Measurements from ENCODE around the gene CLPTM1.
"Not testable (repeated sequence)": the region's sequence is repeated elsewhere in the genome, so short reads cannot be mapped to it uniquely, and the experiment has no call there.

Gene CLPTM1

DNA sequence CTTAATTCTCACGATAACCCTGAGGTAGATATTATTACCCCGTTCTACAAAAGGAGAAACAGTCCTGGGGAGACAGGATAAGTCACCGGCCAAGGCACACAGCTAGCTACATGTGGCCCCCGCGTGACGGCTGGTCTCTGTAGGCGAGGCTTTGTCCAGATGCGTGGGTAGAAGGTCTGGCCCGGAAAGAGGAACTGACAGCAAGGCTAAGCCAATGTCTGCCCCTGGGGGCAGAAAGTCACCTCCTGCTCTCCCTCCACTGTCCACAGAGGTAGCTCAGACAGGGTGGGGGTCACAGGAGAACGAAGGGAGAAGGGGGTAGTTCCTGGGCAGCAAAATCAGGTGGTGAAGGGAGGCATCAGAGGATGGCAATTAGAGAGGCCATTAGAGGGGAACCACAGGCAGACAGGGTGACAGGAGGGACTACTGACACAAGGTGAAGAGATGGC is 11.4 kb upstream of the CLPTM1 start:
- DNase-seq (ENCODE audit: low read depth): no peak

DNA sequence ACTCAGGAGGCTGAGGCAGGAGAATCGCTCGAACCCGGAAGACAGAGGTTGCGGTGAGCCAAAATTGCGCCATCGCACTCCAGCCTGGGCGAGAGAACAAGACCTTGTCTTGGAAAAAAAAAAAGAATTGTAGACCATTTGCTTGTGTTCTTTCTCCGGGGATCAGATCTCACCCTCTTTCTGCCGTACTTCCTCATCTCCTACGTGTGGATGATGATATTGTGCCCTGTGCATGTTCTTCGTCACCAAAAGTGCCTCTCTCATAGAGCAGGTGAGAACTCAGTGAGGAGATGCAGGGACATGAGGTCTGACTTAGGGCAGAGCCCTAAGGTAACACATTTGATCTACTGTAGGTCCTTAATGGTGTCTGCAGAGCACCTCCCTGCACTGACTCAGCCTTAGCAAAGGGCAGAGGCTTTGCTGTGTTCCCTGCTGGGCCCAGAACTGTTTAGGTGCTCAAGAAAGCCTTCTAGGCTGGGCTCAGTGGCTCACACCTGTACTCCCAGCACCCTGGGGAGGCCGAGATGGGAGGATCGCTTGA is 8.1 kb upstream of the CLPTM1 start:
- DNase-seq (ENCODE audit: low read depth): no peak

DNA sequence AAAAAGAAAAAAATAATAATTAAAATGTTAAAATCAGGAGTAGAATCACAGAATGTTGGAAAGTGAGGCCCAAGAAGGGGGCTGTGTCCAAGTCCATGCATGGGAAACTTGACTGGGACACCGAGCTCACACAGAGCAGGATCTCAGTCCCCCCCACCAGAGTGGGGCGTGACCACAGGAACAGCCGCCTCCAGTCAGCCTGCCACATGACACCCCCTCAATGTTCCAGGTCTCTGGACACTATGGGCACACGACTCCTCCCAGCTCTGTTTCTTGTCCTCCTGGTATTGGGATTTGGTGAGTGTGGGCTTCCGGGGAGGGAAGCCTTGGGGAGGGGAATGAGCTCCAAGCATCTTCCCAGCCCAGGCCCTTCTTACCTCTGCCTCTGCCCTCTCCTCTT is 6.9 kb upstream of the CLPTM1 start:
- DNase-seq (ENCODE audit: low read depth): no peak

DNA sequence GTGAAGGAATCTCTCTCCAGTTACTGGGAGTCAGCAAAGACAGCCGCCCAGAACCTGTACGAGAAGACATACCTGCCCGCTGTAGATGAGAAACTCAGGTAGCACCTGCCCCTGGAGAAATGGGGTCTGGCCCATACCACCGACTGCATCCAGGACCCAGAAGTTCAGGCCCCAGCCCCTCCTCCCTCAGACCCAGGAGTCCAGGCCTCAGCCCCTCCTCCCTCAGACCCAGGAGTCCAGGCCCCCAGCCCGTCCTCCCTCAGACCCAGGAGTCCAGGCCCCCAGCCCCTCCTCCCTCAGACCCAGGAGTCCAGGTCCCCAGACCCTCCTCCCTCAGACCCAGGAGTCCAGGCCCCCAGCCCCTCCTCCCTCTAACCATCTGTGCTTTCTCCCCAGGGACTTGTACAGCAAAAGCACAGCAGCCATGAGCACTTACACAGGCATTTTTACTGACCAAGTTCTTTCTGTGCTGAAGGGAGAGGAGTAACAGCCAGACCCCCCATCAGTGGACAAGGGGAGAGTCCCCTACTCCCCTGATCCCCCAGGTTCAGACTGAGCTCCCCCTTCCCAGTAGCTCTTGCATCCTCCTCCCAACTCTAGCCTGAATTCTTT is 6.3 kb upstream of the CLPTM1 start:
- no peak for DNase-seq (ENCODE audit: low read depth)

DNA sequence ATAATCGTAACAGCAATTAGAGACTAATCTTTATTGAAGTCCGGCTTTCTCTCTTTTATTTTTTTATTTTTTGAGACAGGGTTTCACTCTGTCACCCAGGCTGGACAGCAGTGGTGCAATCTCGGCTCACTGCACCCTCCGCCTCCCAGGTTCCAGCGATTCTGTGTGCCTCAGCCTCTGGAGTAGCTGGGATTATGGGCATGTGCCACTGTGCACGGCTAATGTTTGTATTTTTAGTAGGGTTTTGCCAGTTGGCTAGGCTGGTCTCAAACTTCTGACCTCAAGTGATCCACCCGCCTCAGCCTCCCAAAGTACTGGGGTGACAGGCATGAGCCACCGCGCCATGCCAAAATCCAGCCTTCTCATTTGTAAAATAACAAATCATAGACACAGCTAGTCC is 5.6 kb upstream of the CLPTM1 start:
- DNase-seq (ENCODE audit: low read depth): no peak

DNA sequence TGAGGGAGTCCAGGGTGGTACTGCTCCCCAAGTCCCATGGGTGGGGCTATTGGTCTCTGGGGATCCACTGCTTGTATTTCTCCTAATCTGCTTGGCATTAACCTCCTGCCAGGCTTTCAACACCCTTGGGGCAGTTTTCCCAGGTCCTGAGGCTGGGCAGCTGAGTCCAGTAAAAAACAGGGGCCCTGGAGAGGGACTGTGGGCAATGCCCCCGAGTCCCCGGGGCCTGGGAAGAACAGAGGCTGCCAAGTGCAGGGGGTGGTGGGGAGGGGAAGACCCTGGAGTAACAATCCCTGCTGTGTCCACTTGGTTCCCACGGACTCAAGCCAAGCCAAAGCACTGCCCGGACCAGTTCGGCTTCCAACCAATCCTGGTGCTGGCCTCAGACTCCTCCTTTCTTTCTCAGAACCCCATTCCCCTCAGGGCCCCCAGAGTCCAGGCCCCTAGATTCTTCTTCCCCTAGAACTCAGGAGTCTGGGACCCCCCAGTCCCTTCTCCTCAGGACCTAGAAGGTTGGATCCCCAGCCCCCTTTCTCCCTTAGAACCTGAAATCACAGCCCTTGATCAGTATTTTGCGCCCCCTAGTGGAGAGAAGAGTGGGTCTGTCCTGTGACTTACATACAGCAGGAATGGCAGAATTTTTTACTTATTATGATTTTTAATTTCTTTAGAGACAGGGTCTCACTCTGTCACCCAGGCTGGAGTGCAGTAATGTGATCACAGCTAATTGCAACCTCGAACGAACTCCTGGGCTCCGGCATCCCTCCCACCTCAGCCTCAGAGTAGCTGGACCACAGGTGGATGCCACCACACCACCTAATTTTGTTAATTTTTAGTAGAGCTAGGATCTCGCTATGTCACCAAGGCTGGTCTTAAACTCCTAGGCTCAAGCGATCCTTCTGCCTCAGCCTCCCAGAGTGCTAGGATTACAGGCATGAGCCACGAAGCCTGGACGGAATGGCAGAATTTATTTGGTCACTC is 3.7 kb upstream of the CLPTM1 start:
- DNase-seq (ENCODE audit: low read depth): peak; percentile 52

DNA sequence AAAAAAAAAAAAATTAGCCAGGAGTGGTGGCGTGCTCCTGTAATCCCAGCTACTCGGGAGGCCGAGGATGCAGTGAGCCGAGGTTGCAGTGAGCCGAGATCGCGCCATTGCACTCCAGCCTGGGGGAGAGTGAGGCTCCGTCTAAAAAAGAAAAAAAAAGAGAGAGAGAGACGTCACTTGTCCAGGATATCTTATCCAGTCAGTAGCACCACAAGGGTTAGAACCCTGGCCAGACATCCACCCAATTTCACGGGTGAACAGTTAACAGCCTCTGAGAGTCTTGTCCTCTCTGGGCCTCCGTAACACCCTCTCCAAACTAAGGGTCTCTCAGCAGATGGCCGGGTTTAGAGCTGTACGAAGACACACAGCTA is 917 bp upstream of the CLPTM1 start:
- no peak for DNase-seq (ENCODE audit: low read depth)

DNA sequence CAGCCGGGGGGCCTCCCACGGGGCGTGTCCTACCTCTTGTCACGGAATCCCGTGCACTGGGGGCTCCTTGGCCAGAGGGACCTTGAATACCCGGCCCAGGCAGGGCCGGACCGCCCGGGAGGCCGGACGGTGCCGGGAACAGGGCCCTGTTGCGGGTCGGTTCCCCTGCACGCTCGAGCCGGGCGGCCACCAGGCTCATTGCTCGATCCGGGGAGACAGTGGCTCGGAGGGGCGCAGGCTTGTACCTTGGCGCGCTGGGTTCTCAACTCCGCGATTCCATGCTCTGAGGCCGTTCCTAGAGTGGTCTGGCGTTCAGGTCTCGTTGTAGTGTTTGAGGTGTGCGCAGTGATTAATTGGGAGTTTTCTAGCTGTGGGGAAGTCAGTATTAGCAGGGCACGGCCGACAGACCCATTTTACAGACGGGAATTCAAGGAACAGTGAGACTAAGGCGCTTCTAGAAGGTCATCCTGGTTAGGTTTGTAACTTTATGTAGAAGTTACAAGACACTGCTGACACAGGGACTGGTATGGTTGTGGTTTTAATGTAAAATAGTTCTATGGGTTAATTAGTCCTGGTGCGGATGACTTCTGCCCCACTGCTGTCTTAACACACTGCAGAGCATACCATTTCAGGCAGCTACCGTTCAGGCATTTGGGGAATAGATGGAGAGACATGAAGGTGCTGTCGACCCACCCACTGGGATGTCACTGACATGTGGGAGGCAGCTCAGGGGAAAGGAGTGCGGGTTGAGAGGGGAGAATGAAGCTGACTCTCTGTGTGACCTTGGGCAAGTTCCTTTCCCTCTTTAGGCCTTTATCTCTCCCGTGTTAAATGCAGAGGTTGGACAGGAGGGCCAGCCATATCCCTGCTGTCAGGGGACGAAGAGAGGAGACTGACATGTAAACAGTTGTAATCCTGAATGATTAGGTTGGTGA is 592 bp downstream of the CLPTM1 start:
- DNase-seq (ENCODE audit: low read depth): no peak

DNA sequence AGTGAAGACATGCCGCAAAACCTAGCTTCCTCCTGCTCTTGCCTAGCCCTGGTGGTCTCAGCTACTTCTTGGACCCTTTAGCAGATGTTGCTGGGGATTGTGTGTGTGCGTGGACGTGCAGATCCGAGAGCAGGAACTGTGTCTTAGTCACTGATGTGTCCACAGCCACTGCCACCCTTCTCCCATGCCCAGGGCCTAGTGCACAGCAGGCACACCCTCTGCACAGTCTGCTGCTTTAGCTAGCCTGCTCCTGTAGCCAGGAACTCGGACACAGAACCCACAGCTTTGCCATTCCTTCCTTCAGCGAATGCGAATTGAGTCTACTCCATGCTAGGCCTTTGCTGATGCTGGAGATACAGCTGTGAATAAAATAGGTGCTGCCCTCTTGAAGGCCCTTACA is 2.3 kb downstream of the CLPTM1 start:
- DNase-seq (ENCODE audit: low read depth): no peak

DNA sequence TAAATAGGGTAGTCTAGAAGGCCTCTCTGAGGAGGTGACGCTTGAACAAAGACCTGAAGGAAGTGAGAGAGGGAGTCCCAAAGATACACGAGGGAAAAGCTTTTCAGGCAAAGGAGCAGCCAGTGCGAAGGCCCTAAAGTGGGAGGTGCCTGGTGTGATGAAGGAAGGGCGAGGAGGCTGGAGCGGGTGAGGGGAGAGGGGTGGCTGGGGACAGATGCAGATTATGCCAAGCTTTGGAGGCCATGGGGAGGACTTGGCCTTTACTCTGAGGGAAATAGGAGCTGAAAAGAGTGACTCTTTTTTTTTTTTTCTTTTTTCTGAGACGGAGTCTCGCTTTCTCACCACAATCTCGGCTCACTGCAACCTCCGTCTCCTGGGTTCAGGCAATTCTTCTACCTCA is 2.9 kb downstream of the CLPTM1 start:
- no peak for DNase-seq (ENCODE audit: low read depth)

DNA sequence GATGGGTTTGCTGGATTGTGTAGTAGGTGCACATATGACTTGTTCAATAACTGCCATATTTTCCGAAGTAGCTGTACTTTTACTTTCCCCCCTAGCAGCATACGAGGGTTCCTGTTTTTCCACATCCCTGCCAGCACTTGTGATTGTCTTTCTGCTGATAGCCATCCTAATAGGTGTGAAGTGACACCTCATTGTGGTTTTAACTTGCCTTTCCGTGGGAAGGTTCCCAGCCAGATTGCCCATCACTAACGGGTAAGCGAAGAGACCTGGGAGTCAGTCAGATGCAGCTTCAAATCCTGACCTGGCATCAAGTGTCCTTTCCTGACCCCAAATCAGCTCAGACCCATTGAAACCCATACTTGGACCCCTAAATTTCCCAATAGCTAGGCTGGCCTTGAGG is 4.5 kb downstream of the CLPTM1 start:
- DNase-seq (ENCODE audit: low read depth): no peak

DNA sequence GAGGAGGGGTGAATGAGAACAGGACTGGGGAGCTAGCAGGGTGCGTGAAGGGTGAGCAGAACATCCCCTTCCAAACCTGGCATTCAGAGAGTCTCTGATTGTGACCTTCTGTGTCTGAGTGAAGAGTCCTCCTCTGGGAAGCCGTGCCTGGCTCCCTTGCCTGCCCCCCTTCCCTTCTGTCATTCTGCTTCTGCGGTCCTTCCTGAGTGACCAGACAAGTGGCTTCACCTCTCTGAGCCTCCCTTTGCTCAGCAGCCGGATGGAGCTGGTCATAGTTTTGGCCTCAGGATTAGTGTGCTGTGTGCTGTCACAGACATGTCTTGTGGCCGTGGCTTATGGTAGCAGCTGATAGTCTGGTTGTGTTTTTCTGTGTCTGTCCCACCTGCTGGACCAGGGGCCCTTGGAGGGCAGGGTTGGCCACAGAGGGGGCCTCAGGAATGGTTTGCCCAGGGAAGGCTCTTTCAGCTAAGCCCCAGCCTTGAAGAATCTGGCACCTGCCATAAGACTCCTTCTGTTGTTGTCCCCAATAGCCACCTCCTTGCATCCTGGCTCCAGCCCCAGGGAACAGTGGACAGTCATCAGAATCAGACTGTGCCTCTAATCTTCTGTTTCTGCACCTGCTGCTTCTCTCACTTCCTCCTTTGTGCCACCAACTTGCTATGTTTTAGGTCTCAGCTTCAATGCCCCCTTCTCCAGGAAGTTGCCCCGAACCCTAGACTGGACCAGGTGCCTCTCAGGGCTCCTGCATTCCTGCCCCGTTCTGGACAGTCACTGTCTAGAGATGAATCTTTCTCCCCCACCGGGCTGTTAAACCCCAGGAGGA is 5.9 kb downstream of the CLPTM1 start:
- no peak for DNase-seq (ENCODE audit: low read depth)

DNA sequence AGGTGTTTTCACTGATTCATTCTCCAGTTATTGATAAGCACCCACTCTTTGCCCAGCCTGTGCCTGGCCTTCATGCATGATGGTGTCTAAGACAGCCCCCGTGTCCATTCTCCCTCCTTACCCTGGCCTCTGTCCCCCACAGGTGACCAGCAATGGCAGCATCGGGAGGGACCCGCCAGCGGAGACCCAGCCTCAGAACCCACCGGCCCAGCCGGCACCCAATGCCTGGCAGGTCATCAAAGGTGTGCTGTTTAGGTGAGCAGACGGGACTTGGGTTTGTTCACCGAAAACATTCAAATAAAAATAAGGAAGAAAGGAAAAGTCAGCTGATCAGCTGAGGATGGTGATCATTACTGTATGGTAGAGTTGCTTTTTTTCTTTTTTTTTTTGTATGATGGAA is 6.6 kb downstream of the CLPTM1 start:
- no peak for DNase-seq (ENCODE audit: low read depth)

DNA sequence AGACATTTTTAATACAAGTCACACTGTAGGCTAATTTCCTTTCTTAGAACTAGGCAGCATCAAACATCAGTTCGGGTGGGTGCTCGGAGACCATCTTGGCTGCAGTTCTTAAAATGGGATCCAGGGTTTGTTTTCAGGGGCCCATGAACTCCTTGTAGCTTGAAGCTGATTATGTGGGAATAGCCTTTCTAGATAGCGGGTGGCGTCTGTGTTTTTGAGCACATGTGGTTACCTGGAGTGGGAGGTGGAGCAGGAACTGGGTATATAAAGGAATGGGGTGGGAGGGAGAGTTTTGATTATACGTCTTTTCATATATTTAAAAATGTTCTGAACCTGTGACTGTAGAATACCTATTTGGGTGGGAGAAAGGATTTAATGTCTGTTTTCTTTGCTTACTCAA is 12.9 kb downstream of the CLPTM1 start:
- no peak for DNase-seq (ENCODE audit: low read depth)

DNA sequence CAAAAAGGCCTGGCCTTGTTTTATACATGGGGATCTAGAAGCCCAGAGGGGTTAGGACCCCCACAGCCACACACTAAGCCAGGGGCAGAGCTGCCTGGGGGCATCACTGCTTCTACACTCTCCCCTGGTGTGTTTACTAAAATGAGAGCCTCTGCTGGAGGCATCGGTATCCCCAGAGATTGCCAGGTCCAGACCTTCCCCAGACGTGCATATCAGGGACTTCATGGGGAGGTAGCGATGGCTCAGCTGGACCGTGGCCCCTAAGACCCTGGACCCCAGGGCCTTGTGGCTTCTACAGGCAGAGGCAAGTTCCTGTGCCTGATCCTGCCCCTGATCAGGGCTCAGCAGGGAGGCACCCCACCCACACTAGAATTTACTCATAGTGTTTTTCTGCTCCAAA is 13.5 kb downstream of the CLPTM1 start:
- no peak for DNase-seq (ENCODE audit: low read depth)

DNA sequence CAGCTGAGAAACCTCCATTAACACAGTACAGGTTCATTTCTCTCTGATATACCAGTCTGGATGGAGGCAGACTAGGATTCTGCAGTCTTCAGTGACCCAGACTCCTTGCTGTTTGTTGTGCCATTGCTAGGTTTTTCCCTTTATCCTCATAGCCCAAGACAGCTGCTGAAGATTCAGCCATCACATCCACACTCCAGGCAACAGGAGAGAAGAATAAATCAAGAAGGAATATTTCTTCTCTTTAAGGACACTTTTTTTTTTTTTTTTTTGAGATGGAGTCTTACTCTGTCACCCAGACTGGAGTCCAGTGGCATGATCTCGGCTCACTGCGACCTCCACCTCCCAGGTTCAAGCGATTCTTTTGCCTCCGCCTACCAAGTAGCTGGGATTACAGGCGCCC is 14.3 kb downstream of the CLPTM1 start:
- DNase-seq (ENCODE audit: low read depth): no peak

DNA sequence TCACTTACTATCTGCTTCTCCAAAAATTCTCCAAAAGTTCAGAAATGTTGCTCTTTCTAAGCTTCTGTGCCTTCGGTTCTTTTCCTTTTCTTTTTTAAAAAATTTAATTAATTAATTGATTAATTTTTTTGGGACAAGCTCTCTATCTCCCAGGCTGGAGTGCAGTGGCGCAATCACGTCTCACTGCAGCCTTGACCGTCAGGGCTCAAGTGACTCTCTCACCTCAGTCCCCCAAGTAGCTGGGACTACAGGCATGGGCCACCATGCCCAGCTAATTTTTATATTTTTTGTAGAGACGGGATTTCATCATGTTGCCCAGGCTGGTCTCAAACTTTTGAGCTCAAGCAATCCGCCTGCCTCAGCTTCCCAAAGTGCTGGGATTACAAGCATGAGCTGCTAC is 16.3 kb downstream of the CLPTM1 start:
- DNase-seq (ENCODE audit: low read depth): not testable (repeated sequence)

DNA sequence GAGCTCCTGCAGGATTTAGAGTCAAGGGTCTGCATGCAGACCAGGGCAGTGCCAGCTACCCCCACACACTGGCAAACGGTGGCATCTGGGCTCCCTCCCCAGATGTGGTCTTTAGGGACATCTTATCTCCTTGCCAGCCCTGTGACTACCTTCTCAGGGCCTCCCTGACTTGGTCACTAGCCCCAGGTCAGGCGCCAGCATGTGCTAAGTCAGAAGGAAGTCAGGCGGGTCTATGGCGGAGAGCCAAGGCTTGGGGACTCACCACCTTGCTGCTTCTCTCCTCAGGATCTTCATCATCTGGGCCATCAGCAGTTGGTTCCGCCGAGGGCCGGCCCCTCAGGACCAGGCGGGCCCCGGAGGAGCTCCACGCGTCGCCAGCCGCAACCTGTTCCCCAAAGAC is 17.6 kb downstream of the CLPTM1 start:
- DNase-seq (ENCODE audit: low read depth): no peak

DNA sequence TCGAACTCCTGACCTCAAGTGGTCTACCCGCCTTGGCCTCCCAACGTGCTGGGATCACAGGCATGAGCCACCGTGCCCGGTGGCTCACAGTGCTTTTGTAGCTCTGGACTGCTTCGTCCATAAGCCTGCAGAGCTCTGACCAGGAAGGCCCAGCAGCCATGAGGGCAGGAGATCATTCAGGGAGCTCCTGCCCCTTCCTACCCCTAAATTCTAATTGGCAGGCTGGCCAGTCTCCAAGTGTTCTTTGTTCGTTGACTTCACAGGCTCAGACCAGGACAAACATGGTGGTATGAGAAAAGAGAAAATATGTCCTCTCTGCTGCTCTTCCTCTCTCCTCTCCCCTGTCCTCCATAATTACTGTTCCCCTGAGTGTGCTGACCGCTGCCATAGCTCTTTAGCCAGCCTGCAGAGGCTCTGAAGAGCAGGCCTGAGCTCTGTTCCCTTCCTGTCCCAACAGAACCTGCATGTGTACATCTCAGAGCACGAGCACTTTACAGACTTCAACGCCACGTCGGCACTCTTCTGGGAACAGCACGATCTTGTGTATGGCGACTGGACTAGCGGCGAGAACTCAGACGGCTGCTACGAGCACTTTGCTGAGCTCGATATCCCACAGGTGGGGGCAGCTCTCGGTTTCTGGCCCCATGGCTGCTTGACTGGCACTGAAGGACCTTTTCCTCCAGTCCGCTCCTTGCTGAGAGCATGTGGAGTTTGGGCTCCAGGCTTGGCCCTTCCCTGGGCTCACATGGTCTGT is 19.0 kb downstream of the CLPTM1 start:
- DNase-seq (ENCODE audit: low read depth): no peak

DNA sequence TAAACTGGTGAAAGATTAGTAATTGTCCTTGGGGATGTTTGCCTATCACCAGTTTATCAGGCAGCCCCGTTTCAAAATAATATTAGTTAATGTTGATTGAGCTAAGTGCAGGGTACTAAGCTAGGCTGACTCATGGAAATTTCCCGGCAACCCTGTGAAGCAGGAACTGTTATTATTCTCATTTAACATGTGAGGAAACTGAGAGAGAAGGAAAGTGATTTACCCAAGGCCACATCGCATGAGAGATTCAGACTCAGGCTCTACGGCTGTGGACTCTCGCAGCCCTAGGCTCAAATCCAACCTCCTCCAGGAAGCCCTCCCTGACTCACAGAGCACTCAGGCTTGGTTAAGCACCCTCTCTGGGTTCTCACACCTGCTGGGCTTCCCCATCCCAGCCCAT is 19.7 kb downstream of the CLPTM1 start:
- DNase-seq (ENCODE audit: low read depth): no peak

Data from T follicular helper cell (primary cell).